Limb (tissue), 2 donors: ENCODE data around the gene PPP1R8.

Experiments used
- DNase-seq, 2 donors: peaks; one replicate each; pipeline ENCODE4 v3.0.0-alpha.2; 2016; ENCODE audit errors: extremely low spot score in 2 of 2

PPP1R8 gene

GRCh38 chr1:27872059-27872801 lies 41.6 kb downstream of the PPP1R8 start, which contains the start of gene THEMIS2:
TSS of gene THEMIS2 (plus strand) at chr1:27872544. CDS start at chr1:27872572, 28 bp downstream.
- DNase-seq = peak in 1 of 2 donors; percentile 82

- DNase-seq = no peak
These were observed 42.4 kb downstream of the PPP1R8 start for GRCh38 chr1:27872802-27873551.

DNA sequence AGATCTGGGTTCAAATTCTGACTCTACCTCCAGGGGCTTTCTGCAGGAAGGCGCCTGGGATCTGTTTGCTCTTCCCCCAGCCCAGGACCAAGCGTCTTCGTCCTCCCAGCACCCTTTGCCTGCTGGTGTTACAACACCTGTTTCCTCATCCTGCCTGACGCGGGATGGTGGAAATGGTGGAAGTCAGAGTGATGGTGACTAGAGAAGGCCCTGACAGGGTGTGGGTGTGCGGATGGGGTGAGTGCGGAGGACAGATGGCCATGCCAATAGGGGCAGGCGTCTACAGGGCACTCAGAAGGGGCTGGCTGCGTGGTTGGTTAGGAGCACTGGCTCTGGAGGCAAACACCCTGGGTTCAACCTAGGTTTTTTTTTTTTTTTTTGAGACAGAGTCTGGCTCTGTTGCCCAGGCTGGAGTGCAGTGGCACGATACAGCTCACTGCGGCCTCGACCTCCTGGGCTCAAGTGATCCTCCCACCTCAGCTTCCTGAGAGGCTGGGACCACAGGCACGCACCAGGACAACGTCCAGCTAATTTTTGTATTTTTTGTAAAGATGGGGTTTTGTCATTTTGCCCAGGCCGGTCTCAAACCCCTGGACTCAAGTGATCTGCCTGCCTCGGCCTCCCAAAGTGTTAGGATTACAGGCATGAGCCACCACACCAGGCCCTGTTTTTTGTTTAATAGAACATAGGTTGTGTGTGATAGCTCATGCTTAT lies 43.2 kb downstream of the PPP1R8 start:
- no peak for DNase-seq

DNA sequence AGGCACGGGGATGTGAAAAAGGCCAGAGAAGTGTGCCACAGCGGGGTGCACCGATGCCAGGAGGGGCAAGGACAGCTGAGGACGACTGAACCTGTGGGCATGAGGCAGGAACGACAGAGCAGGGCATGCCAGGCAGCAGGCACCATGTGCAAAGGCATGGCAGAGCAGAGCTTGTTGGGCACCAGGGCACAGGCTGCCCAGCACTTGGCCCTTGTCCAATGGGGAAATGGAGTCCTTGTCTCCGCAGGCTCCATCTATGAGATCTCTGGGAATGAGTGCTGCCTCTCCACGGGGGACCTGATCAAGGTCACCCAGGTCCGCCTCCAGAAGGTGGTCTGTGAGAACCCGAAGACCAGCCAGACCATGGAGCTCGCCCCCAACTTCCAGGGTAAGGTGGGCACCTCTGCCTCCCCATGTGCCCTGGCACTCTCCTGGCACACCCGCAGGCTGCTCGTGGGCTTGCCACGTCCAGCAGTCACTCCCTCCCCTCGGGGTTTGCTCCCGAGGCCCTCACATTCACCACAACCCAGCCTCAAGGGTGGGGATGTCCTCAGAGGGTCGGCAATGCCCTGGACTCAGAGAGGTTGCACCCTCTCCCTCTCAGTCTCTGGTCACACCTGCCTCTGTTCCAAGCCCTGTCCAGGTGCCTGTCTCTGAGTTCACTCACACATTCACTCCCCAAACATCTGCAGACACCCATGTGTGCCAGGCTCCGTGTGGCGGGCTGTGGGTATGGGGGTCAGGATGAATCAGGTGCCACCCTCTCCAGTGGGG lies 45.9 kb downstream of the PPP1R8 start:
- DNase-seq = no peak

DNA sequence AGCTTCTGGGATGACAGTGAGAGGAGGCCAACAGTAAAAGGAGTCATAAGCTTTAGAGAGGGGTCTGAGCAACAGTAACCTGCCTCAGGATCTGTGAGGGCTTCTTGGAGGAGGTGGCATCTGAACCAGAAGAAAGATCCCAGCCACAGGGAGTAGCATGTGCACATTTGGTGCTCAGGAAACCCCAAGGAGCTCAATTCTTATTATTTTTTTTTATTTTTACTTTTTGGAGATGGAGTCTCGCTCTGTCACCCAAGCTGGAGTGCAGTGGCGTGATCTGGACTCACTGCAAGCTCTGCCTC lies 46.5 kb downstream of the PPP1R8 start:
- DNase-seq = no peak

DNA sequence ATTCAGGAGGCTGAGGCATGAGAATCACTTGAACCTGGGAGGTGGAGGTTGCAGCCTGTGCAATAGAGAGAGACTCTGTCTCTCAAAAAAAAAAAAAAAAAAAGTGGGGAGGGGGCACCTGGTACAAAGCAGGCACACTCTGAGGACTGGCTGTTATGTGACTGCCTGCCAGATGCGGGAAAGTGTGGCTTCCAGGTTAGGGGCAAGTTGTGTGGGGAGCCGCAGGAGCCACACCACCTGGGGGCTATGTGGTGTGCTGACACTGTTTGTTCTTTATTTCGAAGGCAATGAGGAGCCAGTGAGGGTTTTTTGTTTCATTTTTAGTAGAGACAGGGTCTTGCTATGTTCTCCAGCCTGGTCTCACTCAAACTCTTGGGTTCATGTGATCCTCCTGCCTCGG lies 47.5 kb downstream of the PPP1R8 start:
- DNase-seq = no peak

DNA sequence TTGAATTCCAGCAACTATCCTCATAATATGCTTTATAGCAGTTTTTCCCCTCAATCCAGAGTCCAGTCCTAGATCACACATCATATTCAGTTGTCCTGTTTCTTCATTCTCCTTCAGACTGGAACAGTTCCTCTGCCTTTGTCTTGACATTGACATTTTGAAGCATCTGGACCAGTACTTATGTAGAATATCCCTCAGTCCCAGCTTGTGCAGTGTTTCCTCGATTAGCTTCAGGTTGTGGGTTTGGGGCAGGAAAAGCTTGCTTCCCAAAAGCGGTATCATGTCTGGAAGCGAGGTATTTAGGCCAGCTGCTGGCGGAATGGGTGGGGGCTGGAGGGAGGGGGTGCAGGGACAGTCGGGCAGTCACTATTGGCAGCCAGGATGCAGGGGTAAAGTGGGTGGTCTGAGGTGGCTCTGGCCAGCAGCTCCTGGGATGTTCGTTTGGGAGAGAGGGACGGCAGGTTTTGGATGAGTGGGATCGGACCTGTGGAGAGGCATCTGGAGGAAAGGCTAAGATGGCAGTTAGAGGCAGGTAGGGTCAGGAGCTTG lies 48.3 kb downstream of the PPP1R8 start:
- DNase-seq = no peak

DNA sequence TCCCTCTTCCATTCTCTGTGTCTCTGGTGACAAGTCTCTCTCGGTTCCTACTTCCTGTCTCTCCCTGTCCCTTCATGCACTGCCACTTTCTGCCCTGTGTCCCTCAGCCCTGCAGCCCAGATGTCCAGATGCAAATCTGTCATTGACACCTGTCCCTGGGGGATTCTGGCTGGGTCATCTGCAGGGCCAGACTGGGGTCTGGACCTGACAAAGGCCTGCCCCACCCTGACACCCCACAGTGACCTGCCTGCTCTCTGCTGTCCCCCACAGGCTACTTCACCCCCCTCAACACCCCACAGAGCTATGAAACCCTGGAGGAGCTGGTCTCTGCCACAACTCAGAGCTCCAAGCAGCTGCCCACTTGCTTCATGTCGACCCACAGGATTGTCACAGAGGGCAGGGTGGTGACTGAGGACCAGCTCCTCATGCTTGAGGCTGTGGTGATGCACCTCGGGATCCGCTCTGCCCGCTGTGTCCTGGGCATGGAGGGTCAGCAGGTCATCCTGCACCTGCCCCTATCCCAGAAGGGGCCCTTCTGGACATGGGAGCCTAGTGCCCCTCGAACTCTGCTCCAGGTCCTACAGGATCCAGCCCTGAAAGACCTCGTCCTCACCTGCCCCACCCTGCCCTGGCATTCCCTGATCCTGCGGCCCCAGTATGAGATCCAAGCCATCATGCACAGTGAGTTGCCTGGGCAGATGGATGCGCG lies 48.9 kb downstream of the PPP1R8 start:
- no peak for DNase-seq

- no peak for DNase-seq
These were observed 51.9 kb downstream of the PPP1R8 start for GRCh38 chr1:27882543-27882903.

- DNase-seq = no peak
These were observed 53.0 kb downstream of the PPP1R8 start for GRCh38 chr1:27883536-27883935.

DNA sequence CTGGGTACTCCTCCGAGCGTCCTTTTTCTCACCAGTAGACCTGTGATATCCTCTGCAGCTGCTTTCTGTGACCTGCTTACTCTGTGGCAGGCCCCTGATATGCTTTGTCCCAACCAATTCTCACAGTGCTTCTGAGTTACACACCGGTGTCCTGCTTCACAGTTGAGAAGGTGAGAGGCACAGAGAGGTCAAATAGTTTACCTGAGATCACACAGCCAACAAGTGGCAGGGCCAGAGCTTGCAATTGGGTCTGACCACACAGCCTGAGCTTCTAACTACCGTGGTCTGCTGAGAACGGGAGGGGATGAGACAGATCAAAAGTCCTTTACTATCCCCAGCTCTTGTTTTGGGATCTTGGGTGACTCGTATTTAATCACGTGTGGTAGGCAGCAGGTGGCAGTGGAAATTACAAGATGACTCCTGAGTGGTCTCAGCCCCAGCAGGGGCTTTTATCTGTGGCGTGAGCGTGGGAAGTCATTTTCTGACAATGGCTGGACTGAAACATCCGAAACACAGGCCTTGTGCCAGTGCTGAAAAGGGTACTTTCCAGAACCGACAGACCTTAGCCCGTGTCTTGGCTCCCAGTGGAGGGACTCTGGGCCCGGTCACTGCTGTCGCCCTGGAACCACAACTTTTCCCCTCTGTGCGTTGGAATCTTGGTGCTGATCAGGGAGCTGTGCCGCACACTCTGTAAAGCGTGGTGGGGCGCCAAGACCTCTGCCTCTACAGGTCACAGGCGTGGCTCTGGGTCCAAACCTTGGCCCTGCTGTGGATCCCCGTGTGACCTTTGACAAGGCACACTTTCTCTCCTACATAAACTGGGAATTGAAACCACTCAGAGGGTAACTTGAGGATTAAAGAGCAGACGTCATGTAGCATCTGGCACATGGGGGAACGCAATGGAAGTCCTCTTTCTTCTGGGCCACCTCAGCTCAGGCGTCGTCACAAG lies 53.7 kb downstream of the PPP1R8 start:
- DNase-seq = no peak

DNA sequence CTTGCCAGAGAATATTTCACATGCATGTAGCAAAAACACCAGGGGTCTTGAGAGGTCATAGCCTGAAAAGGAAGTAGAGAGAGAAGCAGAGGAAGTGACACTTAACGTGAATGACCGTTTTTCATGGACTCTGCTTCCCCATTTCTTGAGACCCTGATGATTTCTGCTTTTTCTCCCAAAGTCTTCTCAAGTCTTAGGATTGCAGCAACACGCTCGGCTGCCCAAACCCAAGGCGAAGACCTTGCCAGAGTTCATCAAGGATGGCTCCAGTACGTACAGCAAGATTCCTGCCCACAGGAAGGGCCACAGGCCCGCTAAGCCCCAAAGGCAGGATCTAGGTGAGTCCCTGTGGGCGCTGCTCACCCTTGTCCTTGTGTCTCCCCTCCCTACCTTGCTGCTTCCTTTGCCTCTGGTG lies 54.5 kb downstream of the PPP1R8 start:
- DNase-seq = no peak

- no peak for DNase-seq
These were observed 55.2 kb downstream of the PPP1R8 start for GRCh38 chr1:27885621-27886352.

GRCh38 chr1:27886353-27886679 lies 55.7 kb downstream of the PPP1R8 start:
- no peak for DNase-seq

DNA sequence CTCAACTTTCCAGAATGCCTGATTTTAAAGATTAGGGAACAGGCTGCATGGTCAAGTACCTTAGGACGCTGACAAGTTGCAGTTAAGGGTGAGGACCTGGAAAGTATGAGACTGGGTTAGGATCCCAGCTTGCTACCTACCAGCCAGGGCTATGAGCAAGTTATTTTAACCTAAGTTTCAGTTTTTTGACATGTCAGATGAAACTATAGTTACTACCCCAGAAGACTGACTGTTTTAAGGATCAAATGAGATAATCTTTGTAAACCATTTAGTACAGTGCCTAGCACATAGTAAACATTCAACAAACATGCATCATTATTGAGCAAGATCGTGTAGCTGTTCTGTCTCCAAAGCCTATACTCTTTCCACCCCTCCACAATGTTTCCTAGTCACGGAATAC lies 56.2 kb downstream of the PPP1R8 start:
- no peak for DNase-seq

GRCh38 chr1:27887215-27888021 lies 56.8 kb downstream of the PPP1R8 start:
- DNase-seq = no peak

DNA sequence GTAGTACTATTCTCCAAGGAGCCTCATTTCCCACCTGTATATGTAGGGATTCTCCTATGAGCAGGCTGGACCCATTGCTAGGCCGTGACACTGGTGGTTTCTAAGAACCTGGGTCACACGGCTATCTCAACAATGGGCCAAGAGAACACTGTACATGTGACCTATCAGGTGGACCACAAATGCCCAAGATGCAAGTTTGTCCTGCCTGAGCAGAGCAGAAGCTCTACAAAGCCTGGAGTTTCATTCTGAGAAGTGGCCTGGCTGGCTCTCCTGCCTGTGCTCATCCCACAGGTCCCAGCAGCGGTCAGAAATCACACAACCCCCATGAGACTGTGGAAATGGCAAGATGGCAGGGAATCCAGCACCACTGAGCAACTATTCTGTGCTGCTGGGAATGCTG lies 58.9 kb downstream of the PPP1R8 start:
- no peak for DNase-seq

- DNase-seq = no peak
These were observed 60.8 kb downstream of the PPP1R8 start for GRCh38 chr1:27891196-27891889.
